HepG2 (cell line): ENCODE results near the gene UPB1. TPM values are rescaled to one million over a fixed set of nuclear protein-coding genes. Genes with fewer than 3 reads are reported as not detected.

ENCODE experiments used
- ARNT2 ChIP-seq: sonication (generic); formaldehyde crosslinking; IDR thresholded peaks from 2 replicates; pipeline ENCODE4 v1.8.0; 2022; ENCODE audit warnings: mild to moderate bottlenecking, low read depth, missing genetic modification reagents, moderate library complexity
- SALL1 ChIP-seq: sonication (generic); formaldehyde crosslinking; IDR thresholded peaks from 2 replicates; pipeline ENCODE4 v1.8.0; 2022; ENCODE audit warnings: mild to moderate bottlenecking, missing genetic modification reagents
- ZNF720 ChIP-seq: sonication (generic); formaldehyde crosslinking; IDR thresholded peaks from 2 replicates; pipeline ENCODE4 v1.4.0; 2020; ENCODE audit warnings: missing genetic modification reagents
- polyA plus RNA-seq, 8 experiments: library from polyadenylated mRNA; depleted of rRNA in 3 of 8; stranded (reverse) in 7 of 8; unstranded in 1 of 8; fragments of >200 nt; fragmentation: Illumina TruSeq in 4 of 8; extraction: Trizol in 4 of 8; gene quantifications; 2 replicates each; pipeline versions ENCODE4 v1.2.1 to v1.2.3, GENCODE V29; 2011 to 2016; ENCODE audit warnings: low read depth in 4 of 8, missing spikeins in 1 of 8, mixed read lengths in 1 of 8; ENCODE audit not compliant: insufficient read depth in 1 of 8
- total RNA-seq, 5 experiments: library from RNA; depleted of rRNA; stranded (reverse); fragments of >200 nt; fragmentation: Illumina TruSeq; extraction: Trizol; gene quantifications; 2 replicates each; pipeline ENCODE4 v1.2.3, GENCODE V29; 2016; ENCODE audit warnings: low read depth in 1 of 5
- TF ChIP-seq, protein P1 (sequence below): sonication (generic); formaldehyde crosslinking; IDR thresholded peaks from 2 replicates; pipeline ENCODE4 v1.5.1; 2020; ENCODE audit warnings: mild to moderate bottlenecking, moderate library complexity, missing genetic modification reagents
- TF ChIP-seq, protein P2 (sequence below): sonication (generic); formaldehyde crosslinking; IDR thresholded peaks from 2 replicates; pipeline ENCODE4 v1.4.0; 2020; ENCODE audit warnings: missing genetic modification reagents; ENCODE audit errors: not compliant biosample characterization
- TF ChIP-seq, protein P3 (sequence below): sonication (generic); formaldehyde crosslinking; IDR thresholded peaks from 2 replicates; pipeline ENCODE4 v1.4.0; 2020; ENCODE audit warnings: mild to moderate bottlenecking, missing genetic modification reagents, borderline replicate concordance
- TF ChIP-seq, protein P4 (sequence below): fragments of 450-650 bp; IDR thresholded peaks from 2 replicates; pipeline ENCODE4 v1.6.1; 2016
- TF ChIP-seq, protein P5 (sequence below): sonication (generic); formaldehyde crosslinking; IDR thresholded peaks from 2 replicates; pipeline ENCODE4 v1.9.0; 2021; ENCODE audit warnings: missing genetic modification reagents, borderline replicate concordance
- TF ChIP-seq, protein P6 (sequence below): sonication (generic); formaldehyde crosslinking; IDR thresholded peaks from 2 replicates; pipeline ENCODE4 v1.5.1; 2020; ENCODE audit warnings: missing genetic modification reagents, mild to moderate bottlenecking, borderline replicate concordance
- TF ChIP-seq, protein P7 (sequence below): sonication (generic); formaldehyde crosslinking; IDR thresholded peaks from 2 replicates; pipeline ENCODE4 v1.5.0; 2020; ENCODE audit warnings: missing genetic modification reagents, mild to moderate bottlenecking, borderline replicate concordance
- TF ChIP-seq, protein P8 (sequence below): sonication (generic); formaldehyde crosslinking; IDR thresholded peaks from 2 replicates; pipeline ENCODE4 v1.4.0; 2020; ENCODE audit warnings: mild to moderate bottlenecking, missing genetic modification reagents

The UPB1 gene
- total and polyA plus RNA-seq, 2 of the 13 experiments (the other 11 are each of a cell fraction or from before 2014, with no cell fraction given): 0.38 to 1.2 TPM

DNA sequence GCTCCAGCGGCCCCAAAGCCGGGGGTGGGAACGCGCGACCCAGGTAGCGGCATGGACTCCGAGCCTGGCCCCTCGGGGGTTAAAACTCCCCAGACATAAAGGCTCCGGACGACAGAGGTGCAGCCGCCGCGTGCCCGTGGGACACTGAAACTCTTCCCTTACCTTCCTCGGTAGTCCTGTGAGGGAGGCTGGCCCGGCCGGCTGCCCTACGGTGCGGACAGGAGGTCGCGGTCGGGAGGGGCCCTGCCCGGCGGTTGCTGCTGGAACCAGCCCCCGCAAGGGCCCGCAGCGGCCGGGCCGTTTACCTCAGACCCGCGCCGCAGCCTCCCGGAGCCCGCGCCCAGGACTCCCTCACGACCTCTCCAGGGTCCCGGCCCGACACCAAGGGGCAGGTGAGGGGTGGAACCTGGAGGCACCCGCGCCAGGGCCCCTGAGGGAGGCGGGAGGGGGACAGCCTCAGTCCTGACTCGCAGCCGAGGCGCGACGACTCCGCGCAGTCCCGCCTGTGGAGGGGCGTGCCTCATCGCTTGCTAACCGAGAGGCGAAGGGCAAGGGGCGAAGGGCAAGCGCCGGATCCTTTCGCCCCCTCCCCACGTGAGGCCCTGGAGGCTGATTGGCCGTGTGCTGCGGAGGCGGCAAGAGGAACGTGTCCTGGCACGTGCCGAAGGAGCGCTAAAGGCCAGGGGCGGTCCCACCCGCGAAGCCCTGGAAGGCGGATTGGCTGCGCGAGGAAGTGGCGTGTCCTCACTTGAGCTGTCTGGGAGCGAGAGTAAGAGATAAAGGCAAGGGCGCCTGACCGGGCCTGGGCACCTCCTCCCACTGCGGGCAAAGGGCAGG, at the start of gene UPB1 (continued):
- TF ChIP-seq, protein P1, sequence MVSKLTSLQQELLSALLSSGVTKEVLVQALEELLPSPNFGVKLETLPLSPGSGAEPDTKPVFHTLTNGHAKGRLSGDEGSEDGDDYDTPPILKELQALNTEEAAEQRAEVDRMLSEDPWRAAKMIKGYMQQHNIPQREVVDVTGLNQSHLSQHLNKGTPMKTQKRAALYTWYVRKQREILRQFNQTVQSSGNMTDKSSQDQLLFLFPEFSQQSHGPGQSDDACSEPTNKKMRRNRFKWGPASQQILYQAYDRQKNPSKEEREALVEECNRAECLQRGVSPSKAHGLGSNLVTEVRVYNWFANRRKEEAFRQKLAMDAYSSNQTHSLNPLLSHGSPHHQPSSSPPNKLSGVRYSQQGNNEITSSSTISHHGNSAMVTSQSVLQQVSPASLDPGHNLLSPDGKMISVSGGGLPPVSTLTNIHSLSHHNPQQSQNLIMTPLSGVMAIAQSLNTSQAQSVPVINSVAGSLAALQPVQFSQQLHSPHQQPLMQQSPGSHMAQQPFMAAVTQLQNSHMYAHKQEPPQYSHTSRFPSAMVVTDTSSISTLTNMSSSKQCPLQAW: no peak
- TF ChIP-seq, protein P2, sequence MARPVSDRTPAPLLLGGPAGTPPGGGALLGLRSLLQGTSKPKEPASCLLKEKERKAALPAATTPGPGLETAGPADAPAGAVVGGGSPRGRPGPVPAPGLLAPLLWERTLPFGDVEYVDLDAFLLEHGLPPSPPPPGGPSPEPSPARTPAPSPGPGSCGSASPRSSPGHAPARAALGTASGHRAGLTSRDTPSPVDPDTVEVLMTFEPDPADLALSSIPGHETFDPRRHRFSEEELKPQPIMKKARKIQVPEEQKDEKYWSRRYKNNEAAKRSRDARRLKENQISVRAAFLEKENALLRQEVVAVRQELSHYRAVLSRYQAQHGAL: no peak
- TF ChIP-seq ARNT2 (CRISPR knock-in tag): no peak
- TF ChIP-seq, protein P3, sequence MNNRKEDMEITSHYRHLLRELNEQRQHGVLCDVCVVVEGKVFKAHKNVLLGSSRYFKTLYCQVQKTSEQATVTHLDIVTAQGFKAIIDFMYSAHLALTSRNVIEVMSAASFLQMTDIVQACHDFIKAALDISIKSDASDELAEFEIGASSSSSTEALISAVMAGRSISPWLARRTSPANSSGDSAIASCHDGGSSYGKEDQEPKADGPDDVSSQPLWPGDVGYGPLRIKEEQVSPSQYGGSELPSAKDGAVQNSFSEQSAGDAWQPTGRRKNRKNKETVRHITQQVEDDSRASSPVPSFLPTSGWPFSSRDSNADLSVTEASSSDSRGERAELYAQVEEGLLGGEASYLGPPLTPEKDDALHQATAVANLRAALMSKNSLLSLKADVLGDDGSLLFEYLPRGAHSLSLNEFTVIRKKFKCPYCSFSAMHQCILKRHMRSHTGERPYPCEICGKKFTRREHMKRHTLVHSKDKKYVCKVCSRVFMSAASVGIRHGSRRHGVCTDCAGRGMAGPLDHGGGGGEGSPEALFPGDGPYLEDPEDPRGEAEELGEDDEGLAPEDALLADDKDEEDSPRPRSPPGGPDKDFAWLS: no peak
- TF ChIP-seq, protein P4, sequence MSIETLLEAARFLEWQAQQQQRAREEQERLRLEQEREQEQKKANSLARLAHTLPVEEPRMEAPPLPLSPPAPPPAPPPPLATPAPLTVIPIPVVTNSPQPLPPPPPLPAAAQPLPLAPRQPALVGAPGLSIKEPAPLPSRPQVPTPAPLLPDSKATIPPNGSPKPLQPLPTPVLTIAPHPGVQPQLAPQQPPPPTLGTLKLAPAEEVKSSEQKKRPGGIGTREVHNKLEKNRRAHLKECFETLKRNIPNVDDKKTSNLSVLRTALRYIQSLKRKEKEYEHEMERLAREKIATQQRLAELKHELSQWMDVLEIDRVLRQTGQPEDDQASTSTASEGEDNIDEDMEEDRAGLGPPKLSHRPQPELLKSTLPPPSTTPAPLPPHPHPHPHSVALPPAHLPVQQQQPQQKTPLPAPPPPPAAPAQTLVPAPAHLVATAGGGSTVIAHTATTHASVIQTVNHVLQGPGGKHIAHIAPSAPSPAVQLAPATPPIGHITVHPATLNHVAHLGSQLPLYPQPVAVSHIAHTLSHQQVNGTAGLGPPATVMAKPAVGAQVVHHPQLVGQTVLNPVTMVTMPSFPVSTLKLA: no peak
- TF ChIP-seq, protein P5, sequence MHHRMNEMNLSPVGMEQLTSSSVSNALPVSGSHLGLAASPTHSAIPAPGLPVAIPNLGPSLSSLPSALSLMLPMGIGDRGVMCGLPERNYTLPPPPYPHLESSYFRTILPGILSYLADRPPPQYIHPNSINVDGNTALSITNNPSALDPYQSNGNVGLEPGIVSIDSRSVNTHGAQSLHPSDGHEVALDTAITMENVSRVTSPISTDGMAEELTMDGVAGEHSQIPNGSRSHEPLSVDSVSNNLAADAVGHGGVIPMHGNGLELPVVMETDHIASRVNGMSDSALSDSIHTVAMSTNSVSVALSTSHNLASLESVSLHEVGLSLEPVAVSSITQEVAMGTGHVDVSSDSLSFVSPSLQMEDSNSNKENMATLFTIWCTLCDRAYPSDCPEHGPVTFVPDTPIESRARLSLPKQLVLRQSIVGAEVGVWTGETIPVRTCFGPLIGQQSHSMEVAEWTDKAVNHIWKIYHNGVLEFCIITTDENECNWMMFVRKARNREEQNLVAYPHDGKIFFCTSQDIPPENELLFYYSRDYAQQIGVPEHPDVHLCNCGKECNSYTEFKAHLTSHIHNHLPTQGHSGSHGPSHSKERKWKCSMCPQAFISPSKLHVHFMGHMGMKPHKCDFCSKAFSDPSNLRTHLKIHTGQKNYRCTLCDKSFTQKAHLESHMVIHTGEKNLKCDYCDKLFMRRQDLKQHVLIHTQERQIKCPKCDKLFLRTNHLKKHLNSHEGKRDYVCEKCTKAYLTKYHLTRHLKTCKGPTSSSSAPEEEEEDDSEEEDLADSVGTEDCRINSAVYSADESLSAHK (CRISPR knock-in tag): no peak
- TF ChIP-seq, protein P6, sequence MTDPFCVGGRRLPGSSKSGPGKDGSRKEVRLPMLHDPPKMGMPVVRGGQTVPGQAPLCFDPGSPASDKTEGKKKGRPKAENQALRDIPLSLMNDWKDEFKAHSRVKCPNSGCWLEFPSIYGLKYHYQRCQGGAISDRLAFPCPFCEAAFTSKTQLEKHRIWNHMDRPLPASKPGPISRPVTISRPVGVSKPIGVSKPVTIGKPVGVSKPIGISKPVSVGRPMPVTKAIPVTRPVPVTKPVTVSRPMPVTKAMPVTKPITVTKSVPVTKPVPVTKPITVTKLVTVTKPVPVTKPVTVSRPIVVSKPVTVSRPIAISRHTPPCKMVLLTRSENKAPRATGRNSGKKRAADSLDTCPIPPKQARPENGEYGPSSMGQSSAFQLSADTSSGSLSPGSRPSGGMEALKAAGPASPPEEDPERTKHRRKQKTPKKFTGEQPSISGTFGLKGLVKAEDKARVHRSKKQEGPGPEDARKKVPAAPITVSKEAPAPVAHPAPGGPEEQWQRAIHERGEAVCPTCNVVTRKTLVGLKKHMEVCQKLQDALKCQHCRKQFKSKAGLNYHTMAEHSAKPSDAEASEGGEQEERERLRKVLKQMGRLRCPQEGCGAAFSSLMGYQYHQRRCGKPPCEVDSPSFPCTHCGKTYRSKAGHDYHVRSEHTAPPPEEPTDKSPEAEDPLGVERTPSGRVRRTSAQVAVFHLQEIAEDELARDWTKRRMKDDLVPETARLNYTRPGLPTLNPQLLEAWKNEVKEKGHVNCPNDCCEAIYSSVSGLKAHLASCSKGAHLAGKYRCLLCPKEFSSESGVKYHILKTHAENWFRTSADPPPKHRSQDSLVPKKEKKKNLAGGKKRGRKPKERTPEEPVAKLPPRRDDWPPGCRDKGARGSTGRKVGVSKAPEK (CRISPR knock-in tag): peak; percentile 34; the same call in 1 of the 2 replicates
- TF ChIP-seq, protein P7, sequence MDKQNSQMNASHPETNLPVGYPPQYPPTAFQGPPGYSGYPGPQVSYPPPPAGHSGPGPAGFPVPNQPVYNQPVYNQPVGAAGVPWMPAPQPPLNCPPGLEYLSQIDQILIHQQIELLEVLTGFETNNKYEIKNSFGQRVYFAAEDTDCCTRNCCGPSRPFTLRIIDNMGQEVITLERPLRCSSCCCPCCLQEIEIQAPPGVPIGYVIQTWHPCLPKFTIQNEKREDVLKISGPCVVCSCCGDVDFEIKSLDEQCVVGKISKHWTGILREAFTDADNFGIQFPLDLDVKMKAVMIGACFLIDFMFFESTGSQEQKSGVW (CRISPR knock-in tag): no peak
- TF ChIP-seq ZNF720 (CRISPR knock-in tag): no peak
- TF ChIP-seq, protein P8, sequence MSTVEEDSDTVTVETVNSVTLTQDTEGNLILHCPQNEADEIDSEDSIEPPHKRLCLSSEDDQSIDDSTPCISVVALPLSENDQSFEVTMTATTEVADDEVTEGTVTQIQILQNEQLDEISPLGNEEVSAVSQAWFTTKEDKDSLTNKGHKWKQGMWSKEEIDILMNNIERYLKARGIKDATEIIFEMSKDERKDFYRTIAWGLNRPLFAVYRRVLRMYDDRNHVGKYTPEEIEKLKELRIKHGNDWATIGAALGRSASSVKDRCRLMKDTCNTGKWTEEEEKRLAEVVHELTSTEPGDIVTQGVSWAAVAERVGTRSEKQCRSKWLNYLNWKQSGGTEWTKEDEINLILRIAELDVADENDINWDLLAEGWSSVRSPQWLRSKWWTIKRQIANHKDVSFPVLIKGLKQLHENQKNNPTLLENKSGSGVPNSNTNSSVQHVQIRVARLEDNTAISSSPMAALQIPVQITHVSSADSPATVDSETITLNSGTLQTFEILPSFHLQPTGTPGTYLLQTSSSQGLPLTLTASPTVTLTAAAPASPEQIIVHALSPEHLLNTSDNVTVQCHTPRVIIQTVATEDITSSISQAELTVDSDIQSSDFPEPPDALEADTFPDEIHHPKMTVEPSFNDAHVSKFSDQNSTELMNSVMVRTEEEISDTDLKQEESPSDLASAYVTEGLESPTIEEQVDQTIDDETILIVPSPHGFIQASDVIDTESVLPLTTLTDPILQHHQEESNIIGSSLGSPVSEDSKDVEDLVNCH (CRISPR knock-in tag): no peak
- peak; percentile 54; the same call in 1 of the 2 replicates for TF ChIP-seq SALL1 (CRISPR knock-in tag)
